ENCODE results near the gene KLHL26.

KLHL26 gene

DNA sequence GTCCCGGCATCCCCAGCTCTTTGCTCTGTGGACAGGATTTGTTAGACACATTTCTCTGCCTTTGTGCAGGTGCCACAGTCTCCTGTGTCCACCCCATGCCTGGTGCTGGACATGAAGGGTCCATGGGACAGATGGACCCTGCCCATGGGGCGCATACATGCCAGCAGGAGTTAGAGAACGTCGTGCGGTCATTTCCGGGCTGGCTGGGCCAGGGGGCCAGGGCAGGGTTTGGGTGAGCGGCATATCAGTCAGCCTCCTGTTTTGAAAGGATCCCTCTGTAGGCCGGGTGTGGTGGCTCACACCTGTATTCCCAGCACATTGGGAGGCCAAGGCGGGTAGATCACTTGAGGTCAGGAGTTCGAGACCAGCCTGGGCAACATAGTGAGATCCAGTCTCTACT, 11.0 kb downstream of the KLHL26 start:
- no peak for DNase-seq (ENCODE audit: low read depth, low spot score)

DNA sequence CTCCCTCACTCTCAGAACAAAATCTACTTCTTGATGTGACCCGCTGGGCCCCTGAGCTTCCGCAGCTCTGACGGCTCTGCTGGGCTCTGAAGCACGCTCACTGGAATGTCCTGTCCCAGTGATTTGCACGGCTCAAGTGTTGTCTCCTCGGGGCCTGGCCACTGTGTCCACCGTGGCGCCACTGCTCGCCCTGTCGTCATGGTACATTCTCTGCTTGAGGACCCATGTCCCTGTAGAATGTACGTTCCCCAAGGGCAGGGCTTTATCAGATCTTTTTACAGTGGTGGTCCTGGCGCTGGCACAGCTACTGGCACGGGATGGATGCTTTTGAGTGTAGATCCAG, 12.1 kb downstream of the KLHL26 start:
- peak; percentile 57 for DNase-seq (ENCODE audit: low read depth, low spot score)

DNA sequence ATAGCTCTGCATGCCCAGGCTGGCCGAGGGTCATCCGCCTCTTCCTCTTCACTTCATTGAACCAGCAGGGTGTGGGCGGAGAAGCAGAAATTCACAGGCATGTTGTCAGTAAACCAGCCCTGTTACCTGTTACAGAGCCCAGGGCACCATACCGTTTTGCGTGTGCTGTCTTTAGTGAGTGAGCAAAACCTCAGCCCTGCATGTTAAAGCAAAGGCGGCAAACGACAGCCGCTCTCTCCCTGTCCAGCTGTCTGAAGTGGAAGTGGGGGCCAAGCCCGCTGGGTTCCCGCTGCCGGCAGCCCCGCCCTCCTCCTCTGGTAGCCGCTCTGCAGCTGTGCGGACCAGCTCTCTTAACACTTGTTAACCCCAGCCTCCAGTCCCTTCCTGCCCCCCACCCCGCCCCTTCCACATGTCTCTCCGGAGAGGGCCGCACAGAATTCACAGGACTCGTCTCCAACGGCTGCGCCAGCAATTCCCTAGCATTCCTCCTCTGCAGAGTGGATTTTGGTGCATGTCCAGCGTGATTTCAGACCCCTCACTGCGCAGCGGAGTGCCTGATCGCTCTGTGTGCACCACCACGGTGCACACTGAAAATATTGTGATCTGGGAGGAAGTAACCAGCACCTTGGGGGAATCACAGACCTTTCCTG, 12.7 kb downstream of the KLHL26 start:
- DNase-seq (ENCODE audit: low read depth, low spot score) = peak; percentile 72

DNA sequence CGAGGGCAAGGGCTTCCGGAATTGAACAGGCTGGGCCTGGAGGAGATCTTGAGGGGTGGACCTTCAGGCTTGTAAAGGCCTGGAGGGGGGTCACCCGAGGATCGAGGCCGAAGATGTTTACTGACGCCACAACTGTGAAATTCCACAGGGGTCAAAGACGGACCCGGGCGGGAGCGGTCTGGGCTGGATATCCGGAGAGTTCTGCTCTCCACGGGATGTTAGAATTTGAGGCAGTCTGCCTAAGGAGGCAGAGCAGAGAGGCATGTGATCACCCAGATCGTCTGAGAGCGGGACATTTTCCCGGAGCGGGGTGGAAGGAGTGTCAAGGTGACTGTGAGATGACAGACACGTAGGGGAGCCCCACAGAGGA, 13.2 kb downstream of the KLHL26 start:
- DNase-seq (ENCODE audit: low read depth, low spot score) = peak; percentile 62

DNA sequence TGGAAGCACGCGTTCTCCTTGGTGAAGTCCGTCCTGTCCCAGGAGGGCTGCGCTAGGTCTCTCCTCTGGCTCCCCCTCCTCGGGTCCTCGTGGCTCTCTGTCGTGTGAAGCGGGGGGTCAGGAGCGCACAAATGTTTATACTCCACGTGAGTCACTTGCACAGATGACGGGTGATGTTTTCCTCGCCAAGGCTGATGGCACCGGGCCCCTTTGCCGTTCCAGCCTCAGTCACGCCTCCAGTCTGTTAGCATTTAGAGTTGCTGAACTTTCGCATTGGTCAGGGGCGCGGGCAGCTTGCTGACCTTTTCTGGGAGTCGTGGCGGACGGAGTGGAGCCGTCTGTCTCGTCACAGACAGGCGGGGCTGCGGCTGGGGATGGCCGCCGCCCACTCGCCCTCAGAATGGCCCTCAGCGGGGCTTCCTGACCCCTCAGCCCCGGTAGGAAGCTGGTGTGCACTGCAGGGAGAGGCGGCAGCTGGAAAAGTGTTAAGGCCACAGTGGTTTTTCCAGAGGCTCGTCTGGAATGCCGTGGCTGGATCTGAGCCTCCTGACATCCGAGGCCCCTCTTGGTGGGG, 13.7 kb downstream of the KLHL26 start:
- DNase-seq (ENCODE audit: low read depth, low spot score) = peak; percentile 44

DNA sequence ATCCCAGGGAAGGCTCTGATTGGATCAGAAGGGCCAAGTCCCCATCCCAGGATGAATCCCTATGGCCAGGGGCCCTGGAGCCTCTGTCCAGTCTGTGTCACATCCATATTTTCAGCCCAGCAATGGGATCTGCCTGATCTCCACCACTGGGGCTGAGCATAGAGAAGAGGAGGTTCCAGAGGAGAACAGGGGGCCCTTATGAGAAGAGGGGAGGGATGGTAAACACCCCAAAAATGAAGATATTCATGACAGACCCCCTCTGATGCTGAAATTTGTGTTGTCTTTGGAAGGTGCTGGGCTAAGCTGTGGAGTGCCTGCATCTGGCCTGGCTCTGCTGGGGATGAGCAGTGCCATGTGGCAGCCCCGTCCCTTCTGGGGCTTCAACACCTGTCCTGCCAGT, 14.5 kb downstream of the KLHL26 start:
- DNase-seq (ENCODE audit: low read depth, low spot score) = no peak

DNA sequence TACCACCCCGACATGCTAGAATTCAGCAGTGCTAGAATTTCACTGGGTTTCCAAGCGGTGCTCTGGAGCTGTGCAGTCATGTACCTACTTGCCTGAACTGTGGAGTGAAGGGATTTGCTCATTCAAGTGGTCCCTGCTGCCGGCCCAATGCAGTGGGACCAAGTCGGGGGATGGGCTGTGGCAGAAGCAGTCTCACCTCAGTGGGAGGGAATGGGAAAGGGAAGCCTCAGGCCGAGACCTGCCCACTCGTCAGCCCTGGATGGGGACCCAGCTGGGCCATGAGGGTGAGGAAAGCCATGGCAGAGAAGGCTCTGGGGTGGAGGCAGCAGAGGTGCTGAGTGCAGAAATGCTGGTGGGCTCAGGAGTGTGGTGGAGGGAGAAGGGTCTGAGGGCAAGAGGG, 14.9 kb downstream of the KLHL26 start:
- no peak for DNase-seq (ENCODE audit: low read depth, low spot score)

DNA sequence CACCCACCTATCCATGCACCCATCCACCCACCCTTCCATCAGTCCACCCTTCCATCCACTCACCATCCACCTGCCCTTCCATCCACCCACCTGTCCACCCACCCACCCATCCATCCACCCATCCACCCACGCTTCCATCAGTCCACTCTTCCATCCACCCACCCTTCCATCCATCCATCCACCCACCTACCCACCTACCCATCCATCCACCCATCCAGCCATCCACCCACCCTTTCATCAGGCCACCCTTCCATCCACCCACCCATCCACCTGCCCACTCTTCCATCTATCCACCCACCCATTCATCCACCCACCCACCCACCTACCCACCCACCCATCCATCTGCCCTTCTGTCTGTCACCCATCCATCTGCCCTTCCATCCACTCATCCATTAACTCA, 17.0 kb downstream of the KLHL26 start:
- no peak for DNase-seq (ENCODE audit: low read depth, low spot score)

DNA sequence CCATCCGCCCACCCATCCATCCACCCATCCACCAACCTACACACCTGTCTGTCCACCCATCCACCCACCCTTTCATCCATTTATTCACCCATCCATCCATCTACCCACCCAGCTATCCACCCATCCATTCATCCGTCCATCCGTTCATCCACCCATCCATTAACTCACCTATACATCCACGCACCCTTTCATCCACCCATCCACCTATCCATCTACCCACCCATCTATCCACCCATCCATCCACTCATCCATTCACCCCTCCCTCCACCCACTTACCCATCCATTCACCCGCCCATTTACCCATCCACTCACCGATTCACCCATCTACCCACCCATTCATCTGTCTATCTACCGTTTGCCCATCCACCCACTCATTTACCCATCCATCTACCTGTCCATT, 17.6 kb downstream of the KLHL26 start:
- no peak for DNase-seq (ENCODE audit: low read depth, low spot score)

DNA sequence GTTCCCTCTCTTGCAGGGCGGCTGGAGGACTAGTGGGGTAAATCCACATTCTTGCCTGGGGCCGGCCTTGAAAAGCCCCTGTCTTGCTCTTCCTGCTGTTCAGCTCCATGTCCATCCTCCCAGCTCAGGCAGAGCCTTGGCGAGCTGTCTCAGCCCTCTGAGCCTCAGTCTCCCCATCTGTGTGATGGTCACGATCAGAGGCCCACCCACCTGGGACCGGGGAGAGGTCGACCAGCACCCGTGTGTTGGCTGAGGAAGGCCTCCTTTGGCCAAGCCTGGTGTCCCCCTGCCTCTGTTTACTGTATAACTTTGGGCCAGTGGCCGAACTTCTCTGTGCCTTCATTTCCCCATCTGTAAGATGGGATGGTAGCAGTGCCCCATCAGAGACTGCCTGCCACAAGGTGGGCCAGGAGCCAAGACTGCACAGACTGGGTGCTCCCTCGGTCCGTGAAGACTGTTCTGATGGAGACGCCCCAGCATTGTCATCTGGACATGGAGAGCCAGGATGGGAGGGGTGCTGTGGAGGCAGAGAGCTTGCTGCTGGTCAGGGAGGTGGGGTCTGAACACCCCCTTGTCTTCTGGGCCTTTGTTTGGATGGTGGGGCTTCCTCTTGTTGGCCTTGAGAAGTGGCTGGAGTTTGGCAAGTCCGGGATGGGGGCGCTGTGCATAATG, 18.5 kb downstream of the KLHL26 start:
- DNase-seq (ENCODE audit: low read depth, low spot score) = no peak

DNA sequence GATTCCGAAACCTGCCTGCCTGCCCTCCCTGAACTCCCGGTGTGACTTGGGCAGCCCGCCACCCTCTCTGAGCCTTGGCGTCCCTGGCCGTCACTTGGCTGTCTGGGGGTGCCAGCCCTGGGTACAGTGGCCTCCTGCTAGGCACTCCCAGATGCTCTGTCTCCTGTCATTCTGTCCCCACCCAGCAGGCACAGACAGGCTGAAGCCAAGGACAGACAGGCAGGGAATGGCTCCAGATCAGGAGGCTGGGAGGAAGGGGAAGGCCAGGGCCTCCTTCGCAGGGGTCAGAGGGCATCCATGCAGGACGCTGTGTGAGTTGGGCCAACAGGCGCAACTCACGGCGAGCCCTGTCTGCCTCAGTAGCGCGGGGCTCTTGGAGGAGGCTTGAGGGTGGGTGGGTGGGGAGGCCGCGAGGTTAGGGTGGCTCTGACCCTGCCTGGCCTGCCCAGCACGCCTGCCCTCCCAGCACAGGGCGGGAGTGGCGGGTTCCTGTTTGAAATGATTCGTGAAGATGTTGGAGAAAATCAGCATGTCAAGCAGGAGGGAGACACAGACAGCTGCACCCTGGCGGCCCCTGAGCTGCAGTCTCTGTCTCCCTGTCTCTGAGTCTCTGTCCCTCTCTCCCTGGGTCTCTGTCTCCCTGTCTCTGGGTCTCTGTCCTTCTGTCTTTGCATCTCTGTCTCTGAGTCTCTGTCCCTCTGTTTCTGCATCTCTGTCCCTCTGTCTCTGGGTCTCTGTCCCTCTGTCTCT, 19.7 kb downstream of the KLHL26 start:
- no peak for DNase-seq (ENCODE audit: low read depth, low spot score)

DNA sequence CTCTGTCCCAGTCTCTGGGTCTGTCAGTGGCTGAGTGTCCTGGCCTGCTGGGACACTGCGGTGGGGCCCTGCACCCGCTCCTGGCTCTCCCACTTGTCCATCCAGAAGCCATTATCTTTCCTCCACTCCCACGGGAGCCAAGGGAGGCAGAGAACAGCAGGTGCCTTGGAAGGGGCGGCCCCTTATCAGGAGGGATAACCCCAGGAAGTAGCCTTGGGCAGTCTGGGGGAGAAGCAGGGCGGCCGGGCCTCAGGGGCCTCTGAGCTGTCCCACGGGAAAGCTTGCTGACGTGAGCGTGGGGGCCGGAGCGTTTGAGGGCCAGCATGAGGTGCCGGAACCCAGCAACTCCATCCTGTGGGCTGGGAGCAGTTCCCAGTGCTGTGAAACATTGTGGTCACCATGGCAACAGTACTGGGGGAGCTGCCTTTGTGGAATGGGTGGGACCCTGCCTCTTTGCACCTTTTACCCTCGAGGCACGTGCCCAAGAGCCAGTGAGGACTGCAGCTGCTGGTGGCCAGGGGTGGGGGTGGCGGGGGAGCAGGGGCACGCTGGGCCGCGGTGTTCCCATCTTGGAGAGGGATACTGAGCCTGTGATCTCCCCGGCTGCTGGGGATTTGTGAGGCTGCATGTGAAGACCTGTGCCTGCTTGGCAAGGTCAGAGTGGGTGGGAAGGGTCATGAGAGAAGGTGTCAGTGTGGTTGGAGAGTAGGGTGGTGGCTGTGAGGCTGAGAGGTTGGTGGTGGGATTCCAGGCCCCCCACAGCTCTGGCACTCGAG, 20.9 kb downstream of the KLHL26 start:
- no peak for DNase-seq (ENCODE audit: low read depth, low spot score)

DNA sequence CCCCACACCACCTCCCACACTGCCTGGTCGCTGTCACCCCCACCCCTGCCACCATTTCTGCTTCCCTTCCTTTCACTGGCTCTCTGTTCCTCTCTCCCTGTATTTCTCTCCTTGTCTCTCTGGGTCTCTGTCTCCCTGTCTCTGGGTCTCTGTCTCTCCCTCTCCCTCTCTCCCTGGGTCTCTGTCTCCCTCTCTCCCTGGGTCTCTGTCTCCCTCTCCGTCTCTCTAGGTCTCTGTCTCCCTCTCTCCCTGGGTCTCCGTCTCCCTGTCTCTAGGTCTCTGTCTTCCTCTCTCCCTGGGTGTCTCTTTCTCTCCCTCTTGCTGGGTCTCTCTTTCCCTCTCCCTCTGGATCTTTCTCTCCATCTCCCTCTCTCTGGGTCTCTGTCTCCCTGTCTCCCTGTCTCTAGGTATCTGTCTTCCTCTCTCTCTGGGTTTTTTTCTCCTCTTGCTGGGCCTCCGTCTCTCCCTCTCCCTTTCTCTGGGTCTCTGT, 21.6 kb downstream of the KLHL26 start:
- DNase-seq (ENCODE audit: low read depth, low spot score) = no peak

DNA sequence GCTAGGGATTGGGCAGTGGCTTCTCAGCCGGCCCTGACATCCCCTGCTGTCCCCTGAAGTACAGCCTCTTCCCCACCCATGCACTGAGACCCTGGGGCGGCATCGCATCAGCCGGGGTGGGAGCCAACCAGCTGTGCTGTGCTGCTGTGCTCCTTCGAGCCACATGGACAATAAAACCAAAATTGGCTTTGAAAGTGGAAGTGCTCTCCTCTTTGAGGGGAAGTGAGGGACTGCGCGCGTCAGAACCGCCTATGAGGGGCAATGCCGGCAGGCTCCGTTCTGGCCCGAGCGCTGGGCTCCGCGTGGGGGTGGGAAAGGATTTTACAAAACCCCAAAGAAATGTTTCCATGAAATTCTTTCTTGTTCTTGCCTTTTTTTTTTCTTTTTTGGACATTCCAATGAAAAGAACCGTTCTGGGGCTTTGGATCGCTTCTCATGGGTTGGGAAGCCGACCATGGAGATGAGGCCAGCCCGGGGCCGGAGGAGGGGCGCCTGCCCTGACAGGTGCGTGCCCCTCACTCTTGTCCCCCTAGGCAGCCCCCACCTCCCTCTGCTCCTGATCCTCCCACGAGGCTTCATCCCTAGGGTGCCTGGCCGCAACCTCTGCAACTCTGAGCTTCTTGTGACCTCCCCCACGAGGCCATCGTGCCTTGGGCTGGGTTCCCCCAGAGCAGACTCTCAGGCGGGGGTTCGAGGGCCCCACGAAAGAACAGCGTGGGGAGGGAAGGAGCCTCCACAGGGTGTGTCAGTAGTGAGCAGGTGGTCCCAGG, 22.6 kb downstream of the KLHL26 start:
- DNase-seq (ENCODE audit: low read depth, low spot score) = no peak

DNA sequence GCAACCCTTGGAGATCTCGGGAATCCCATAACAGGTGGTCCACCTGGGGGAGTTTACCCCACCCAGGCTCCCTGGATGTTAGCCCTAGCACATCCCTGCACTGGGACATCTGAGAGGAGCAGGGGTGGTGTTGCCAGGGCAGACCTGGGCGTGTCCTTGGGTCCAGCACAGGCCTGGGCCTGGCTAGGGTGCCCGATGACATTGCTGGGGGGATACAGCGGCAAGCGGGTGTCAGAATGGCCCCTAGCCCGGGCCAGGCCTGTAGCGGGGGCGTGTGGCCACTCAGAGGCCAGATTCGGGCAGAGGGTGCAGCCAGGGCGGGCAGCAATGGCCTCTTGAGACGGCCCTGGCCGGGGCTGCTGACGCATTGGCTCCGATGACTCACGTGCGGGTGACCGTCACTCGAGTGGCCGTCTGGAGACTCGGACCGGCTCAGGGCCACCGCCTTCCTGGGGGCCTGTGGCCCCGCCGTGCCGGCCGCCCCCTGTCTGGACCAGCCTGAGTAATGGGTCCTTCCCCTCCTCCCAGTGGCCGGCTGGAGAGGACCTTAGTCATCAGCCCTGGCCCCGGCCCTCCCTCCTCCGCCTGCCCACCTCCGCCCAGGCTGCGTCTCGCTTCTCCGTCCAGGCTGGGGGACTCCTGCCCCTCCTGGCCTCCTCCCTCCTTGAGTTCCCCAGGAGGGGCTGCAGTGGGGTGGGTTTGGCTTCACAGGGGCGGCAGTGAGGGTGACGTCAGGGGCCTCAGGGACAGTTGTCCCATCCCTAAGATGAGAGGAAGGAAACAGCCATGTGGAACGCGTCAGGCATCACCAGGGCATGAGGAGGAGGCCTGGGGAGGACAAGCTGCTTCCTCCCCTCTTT, 23.5 kb downstream of the KLHL26 start:
- DNase-seq (ENCODE audit: low read depth, low spot score) = no peak

DNA sequence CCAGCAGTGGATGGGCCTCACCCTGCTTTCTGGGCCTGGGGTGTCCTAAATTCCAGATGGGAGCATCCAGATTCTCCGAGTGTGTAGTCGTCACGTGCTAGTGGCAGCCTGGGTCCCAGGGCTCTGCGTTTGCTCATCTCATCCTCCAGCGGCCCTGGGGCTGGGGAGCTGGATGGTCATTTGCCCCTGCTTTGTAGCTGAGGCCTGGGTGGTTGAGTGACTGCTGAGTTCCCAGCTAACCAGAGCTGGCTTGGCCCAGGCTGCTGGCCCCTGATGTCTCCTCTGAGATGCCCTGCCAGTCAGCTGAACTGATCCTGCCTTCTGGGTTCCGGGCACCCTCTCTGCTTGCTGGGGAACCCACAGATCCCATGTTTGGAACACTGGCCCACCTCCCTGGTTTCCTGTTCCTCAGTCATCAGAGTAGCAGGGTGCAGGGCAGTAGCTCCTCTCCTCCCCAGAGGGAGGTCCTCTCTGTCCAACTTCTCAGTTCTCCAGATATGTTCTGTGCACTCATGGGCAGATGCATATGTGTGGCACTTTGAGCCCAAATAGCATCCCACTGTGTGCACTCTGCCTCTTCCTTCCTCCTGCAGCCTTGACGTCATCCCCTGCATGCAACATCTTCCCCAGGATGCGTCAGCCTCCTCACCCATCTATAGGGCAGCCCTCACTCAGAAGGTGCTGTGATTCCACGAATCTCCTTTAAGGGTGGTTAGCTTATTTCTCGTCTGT, 24.3 kb downstream of the KLHL26 start:
- DNase-seq (ENCODE audit: low read depth, low spot score) = no peak

DNA sequence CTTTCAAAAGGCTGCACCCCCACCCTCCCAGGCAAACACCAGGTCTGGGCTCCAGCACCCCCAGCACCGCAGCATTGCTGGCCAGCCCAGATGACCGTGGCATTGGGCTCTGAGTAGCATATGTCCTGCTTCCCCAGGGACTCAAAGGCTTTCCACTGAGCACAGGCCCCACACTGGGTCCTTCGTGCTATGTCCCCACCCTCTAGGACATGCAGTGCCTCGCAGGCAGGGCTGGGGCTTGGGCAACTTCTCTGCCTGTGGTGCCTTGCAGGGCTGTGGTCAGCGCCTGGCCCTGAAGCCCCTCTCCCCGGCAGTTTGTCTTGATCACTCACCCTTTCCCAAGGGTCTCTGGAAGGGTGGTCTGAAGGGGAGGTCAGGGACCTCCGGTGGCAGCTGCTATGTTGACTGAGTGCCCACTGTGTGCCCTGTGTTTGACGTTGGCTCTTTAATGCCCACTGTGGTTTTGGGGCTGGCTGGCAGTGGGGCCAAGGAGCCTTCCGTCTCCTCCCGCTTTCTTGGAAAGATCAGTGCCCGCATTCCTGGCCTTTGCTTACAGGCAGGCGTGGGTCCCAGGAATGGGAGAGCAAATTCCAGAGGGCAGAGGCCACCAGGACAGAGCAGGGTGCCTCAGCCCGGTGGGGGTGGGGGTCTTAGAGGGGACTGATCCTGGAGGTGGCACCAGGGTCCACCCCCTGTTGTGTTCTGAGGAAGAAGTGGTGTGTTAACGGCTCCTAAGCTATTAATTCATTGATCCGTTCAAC, 26.3 kb downstream of the KLHL26 start:
- peak; percentile 39 for DNase-seq (ENCODE audit: low read depth, low spot score)

DNA sequence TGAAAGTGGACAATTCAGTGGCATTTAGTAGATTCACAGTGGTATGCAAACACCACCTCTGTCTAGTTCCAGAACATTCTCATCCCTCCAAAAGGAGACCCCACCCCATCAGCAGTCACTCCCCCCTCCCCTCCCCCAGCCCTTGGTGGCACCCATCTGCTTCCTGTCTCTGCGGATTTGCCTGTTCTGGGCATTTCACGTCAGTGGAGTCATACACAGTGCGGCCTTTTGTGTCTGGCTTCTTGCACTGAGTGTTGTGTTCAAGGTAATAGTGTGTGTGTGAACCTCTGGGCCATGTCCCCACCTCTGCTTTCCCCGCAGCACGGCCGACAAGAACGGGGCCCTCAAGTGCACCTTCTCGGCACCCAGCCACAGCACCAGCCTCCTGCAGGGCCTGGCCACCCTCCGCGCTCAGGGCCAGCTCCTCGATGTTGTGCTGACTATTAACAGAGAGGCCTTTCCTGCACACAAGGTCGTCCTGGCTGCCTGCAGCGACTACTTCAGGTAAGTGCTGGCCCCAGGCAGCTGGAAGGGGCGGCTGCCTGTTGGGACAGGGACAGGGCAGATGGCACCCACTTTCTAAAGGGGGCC, 27.2 kb downstream of the KLHL26 start:
- DNase-seq (ENCODE audit: low read depth, low spot score) = no peak
